Stimulated activated CD4-positive, alpha-beta T cell treated with anti-CD3 and anti-CD28 coated beads, Interleukin-1b, Interleukin-23, amount 100 ng/mL, for 24 hours (primary cell): ENCODE data around the gene GRXCR2.
"Not testable (repeated sequence)": the region's sequence is repeated elsewhere in the genome, so short reads cannot be mapped to it uniquely, and the experiment has no call there.

Source experiments
- DNase-seq, 4 experiments: peaks; one replicate each; pipeline ENCODE4 v3.0.0-alpha.2; 2020; ENCODE audit warnings: low read depth in 4 of 4, low spot score in 1 of 4

GRXCR2 gene

GRCh38 chr5:145872914-145873313 is at the start of gene GRXCR2:
Gene GRXCR2, minus strand, starts transcription at chr5:145873014. Its CDS starts 46 bp downstream, at chr5:145872968.
- no peak for DNase-seq

- no peak for DNase-seq
Measured at GRCh38 chr5:145922059-145922458, 49.2 kb upstream of the GRXCR2 start.

GRCh38 chr5:145921211-145921610 is 48.4 kb upstream of the GRXCR2 start:
- no peak for DNase-seq

- DNase-seq, result no peak
Measured at GRCh38 chr5:145920542-145921210, 47.9 kb upstream of the GRXCR2 start.

- DNase-seq, result no peak
Measured at GRCh38 chr5:145919413-145919812, 46.6 kb upstream of the GRXCR2 start.

GRCh38 chr5:145918397-145918796 is 45.6 kb upstream of the GRXCR2 start:
- DNase-seq, result no peak

- DNase-seq, result no peak
Measured at GRCh38 chr5:145917288-145917687, 44.5 kb upstream of the GRXCR2 start.

GRCh38 chr5:145915970-145916638 is 43.3 kb upstream of the GRXCR2 start:
- no peak for DNase-seq

GRCh38 chr5:145913701-145914100 is 40.9 kb upstream of the GRXCR2 start:
- no peak for DNase-seq

GRCh38 chr5:145912594-145912993 is 39.8 kb upstream of the GRXCR2 start:
- no peak for DNase-seq

- DNase-seq, result no peak
Measured at GRCh38 chr5:145912019-145912418, 39.2 kb upstream of the GRXCR2 start.

- DNase-seq, result no peak
Measured at GRCh38 chr5:145911164-145911563, 38.4 kb upstream of the GRXCR2 start.

GRCh38 chr5:145908206-145908960 is 35.6 kb upstream of the GRXCR2 start:
- no peak for DNase-seq

- no peak for DNase-seq
Measured at GRCh38 chr5:145906401-145906800, 33.6 kb upstream of the GRXCR2 start.

GRCh38 chr5:145904743-145905142 is 31.9 kb upstream of the GRXCR2 start:
- no peak for DNase-seq

- DNase-seq, result no peak
Measured at GRCh38 chr5:145903867-145904266, 31.1 kb upstream of the GRXCR2 start.

- DNase-seq, result no peak
Measured at GRCh38 chr5:145903113-145903512, 30.3 kb upstream of the GRXCR2 start.

GRCh38 chr5:145902421-145902820 is 29.6 kb upstream of the GRXCR2 start:
- DNase-seq, result no peak

- DNase-seq, result no peak
Measured at GRCh38 chr5:145898171-145898570, 25.4 kb upstream of the GRXCR2 start.

- not testable (repeated sequence) for DNase-seq
Measured at GRCh38 chr5:145891378-145891777, 18.6 kb upstream of the GRXCR2 start.

- no peak for DNase-seq
Measured at GRCh38 chr5:145889611-145890010, 16.8 kb upstream of the GRXCR2 start.

GRCh38 chr5:145887976-145888574 is 15.3 kb upstream of the GRXCR2 start:
- no peak for DNase-seq
